GM12865 (cell line): ENCODE data around the gene CFAP157.

Source experiments
- DNase-seq: peaks from one replicate; pipeline ENCODE4 v3.0.0; 2010; ENCODE audit warnings: low read depth
- H3K4me3 ChIP-seq: 2 replicates; pipeline ENCODE4 v1.5.1; 2011; ENCODE audit warnings: mild to moderate bottlenecking, low read depth, low read length, control low read depth
- CTCF ChIP-seq: IDR thresholded peaks from 2 replicates; pipeline ENCODE4 v1.5.1; 2011; ENCODE audit warnings: low read length, control low read depth, low read depth, inconsistent platforms; ENCODE audit not compliant: insufficient read depth; ENCODE audit errors: missing control alignments

CFAP157 gene

GRCh38 chr9:127721391-127721821 is 14.6 kb downstream of the CFAP157 start:
- no peak for DNase-seq
- no peak for TF ChIP-seq CTCF
- no peak overlapping the region for H3K4me3 ChIP-seq

GRCh38 chr9:127722055-127722745 is 15.4 kb downstream of the CFAP157 start:
- H3K4me3 ChIP-seq = no peak overlapping the region
- TF ChIP-seq CTCF = no peak
- no peak for DNase-seq

GRCh38 chr9:127723013-127723412 is 16.2 kb downstream of the CFAP157 start:
- TF ChIP-seq CTCF = no peak
- no peak for DNase-seq
- H3K4me3 ChIP-seq = no peak overlapping the region

- DNase-seq = no peak
- H3K4me3 ChIP-seq = no peak overlapping the region
- no peak for TF ChIP-seq CTCF
Observed at GRCh38 chr9:127723444-127723843, 16.7 kb downstream of the CFAP157 start.

GRCh38 chr9:127724012-127724411 is 17.2 kb downstream of the CFAP157 start:
- TF ChIP-seq CTCF = no peak
- no peak for DNase-seq
- no peak overlapping the region for H3K4me3 ChIP-seq

GRCh38 chr9:127726871-127727270 is 20.1 kb downstream of the CFAP157 start:
- no peak overlapping the region for H3K4me3 ChIP-seq
- no peak for TF ChIP-seq CTCF
- no peak for DNase-seq

- no peak for DNase-seq
- no peak for TF ChIP-seq CTCF
- H3K4me3 ChIP-seq = no peak overlapping the region
Observed at GRCh38 chr9:127728808-127729207, 22.0 kb downstream of the CFAP157 start.
